ENCODE results near the gene ACER1. TPM values are rescaled to one million over a fixed set of nuclear protein-coding genes. Genes with fewer than 3 reads are reported as not detected.
"Not testable (repeated sequence)": the region's sequence is repeated elsewhere in the genome, so short reads cannot be mapped to it uniquely, and the experiment has no call there.

ACER1 gene
- total RNA-seq, 1 experiment from 2014 or later: not detected

DNA sequence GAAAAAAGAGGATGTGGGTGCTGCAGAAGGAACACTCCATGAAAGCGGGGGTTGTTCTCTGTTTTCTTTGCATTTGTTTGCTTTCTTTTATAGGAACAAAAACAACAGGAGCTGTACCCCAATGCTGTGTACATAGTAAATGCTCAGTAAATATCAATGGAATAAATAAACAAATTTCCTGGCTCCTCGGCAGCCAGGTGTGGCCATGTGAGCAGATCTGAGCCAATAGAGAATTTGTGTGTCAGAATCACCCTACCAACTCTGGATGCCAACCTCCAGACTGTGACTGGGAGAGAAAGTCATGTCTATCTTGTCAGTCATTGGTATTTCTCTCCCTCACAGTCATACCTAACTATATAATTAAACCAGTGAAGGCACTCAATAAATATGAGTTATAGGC, 17.3 kb upstream of the ACER1 start:
- H3K36me3 ChIP-seq (ENCODE audit: insufficient read depth, low read length): no peaks in the 10 kb centered on the region
- no peak overlapping the region for H2AFZ ChIP-seq (ENCODE audit: low read length)
- no peak for DNase-seq
- H4K20me1 ChIP-seq (ENCODE audit: insufficient read depth, low read depth, low read length): no peaks in the 10 kb centered on the region
- H3K9ac ChIP-seq (ENCODE audit: low read length): no peak overlapping the region
- H3K79me2 ChIP-seq (ENCODE audit: low read length): no peaks in the 10 kb centered on the region
- no peak overlapping the region for H3K4me3 ChIP-seq (ENCODE audit: low read length)
- H3K9me2 ChIP-seq (replicated peaks; ENCODE audit: insufficient read depth, low read length): no peaks in the 10 kb centered on the region
- H3K27ac ChIP-seq (ENCODE audit: low read length): no peak overlapping the region
- no peak overlapping the region for H3K4me2 ChIP-seq (ENCODE audit: low read depth, low read length, poor library complexity, severe bottlenecking)
- H3K9me3 ChIP-seq (ENCODE audit: low read length): no peaks in the 10 kb centered on the region
- H3K4me1 ChIP-seq (ENCODE audit: low read length): no peaks in the 10 kb centered on the region
- H3K27me3 ChIP-seq (ENCODE audit: low read length): no peaks in the 10 kb centered on the region

GRCh38 chr19:6349271-6349670, 15.9 kb upstream of the ACER1 start:
- not testable (repeated sequence) for H3K79me2 ChIP-seq (ENCODE audit: low read length); H3K9ac ChIP-seq (ENCODE audit: low read length); H3K4me2 ChIP-seq (ENCODE audit: low read depth, low read length, poor library complexity, severe bottlenecking); H2AFZ ChIP-seq (ENCODE audit: low read length); H3K27me3 ChIP-seq (ENCODE audit: low read length); DNase-seq; H3K4me1 ChIP-seq (ENCODE audit: low read length); H3K9me3 ChIP-seq (ENCODE audit: low read length); H3K9me2 ChIP-seq (replicated peaks; ENCODE audit: insufficient read depth, low read length); H3K36me3 ChIP-seq (ENCODE audit: insufficient read depth, low read length); H3K27ac ChIP-seq (ENCODE audit: low read length); H4K20me1 ChIP-seq (ENCODE audit: insufficient read depth, low read depth, low read length); H3K4me3 ChIP-seq (ENCODE audit: low read length)

DNA sequence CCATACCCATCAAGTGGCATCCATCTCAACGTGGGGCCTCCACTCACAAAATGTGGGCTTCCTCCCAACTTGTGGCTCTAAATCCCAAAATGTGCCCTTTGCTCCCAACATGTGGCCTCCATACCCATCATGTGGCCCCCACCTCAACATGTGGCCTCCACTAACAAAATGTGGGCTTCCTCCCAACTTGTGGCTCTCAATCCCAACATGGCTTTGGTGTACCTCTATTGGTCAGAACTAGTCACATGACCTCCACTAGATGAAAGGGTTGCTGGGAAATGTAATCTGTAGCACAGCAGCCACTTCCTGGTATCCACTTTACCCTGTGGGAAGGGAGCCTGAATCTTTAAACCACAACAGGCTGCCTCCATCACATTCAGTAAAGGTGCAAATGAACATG, 10.1 kb upstream of the ACER1 start:
- Histone ChIP-seq H3K27me3 (ENCODE audit: low read length) (no peaks in the 10 kb centered on the region), H3K9me3 (ENCODE audit: low read length) (peaks cover 4% of the 10 kb centered on the region; the same call in 1 of the 2 replicates), H3K4me1 (ENCODE audit: low read length) (no peaks in the 10 kb centered on the region), H3K9me2 (replicated peaks; ENCODE audit: insufficient read depth, low read length) (no peaks in the 10 kb centered on the region), H4K20me1 (ENCODE audit: insufficient read depth, low read depth, low read length) (no peaks in the 10 kb centered on the region), H3K9ac (ENCODE audit: low read length) (no peak overlapping the region), H3K36me3 (ENCODE audit: insufficient read depth, low read length) (no peaks in the 10 kb centered on the region), H2AFZ (ENCODE audit: low read length) (0 out of 2 replicates have a peak overlapping the region, but pooled peaks have one; percentile 56), H3K27ac (ENCODE audit: low read length) (no peak overlapping the region), H3K4me3 (ENCODE audit: low read length) (no peak overlapping the region), H3K4me2 (ENCODE audit: low read depth, low read length, poor library complexity, severe bottlenecking) (no peak overlapping the region), H3K79me2 (ENCODE audit: low read length) (no peaks in the 10 kb centered on the region)
- peak; percentile 65 for DNase-seq

DNA sequence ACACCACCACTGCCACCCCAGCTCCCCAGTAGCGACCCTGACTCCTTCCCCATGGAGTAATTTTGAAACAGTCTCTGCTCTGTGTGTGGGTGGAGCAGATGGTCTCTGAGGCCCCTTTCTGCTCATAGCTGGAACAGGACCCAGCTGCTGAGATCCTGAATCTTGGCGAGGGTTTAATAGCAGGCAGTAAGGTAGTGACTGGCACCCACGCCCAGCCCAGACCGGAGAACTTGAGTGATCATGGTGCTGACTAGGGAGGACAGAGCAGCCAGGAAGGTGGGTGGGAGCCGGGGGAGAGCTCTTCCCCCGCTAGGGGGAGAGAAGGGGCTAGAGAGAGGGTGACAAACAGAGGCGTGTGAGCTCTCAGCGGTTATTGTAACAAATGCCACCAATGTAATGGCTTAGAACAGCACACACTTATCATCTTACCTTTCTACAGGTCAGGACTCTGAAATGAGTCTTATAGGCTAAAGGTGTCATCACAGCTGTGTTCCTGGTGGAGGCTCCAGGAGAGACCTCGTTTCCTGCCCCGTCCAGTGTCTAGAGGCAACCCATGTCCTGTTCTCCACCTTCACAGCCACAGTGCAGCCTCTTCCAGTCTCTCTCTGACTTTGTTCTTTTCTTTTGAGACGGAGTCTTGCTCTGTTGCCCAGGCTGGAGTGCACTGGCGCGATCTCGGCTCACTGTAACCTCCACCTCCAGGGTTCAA, 7.2 kb upstream of the ACER1 start:
- H3K4me2 ChIP-seq (ENCODE audit: low read depth, low read length, poor library complexity, severe bottlenecking): no peak overlapping the region
- no peaks in the 10 kb centered on the region for H3K9me2 ChIP-seq (replicated peaks; ENCODE audit: insufficient read depth, low read length)
- H3K4me1 ChIP-seq (ENCODE audit: low read length): no peaks in the 10 kb centered on the region
- no peaks in the 10 kb centered on the region for H3K36me3 ChIP-seq (ENCODE audit: insufficient read depth, low read length)
- H3K27ac ChIP-seq (ENCODE audit: low read length): no peak overlapping the region
- peaks cover 4% of the 10 kb centered on the region; the same call in 1 of the 2 replicates for H3K9me3 ChIP-seq (ENCODE audit: low read length)
- DNase-seq: no peak
- H3K4me3 ChIP-seq (ENCODE audit: low read length): no peak overlapping the region
- H3K27me3 ChIP-seq (ENCODE audit: low read length): no peaks in the 10 kb centered on the region
- no peaks in the 10 kb centered on the region for H4K20me1 ChIP-seq (ENCODE audit: insufficient read depth, low read depth, low read length)
- H3K79me2 ChIP-seq (ENCODE audit: low read length): no peaks in the 10 kb centered on the region
- H2AFZ ChIP-seq (ENCODE audit: low read length): no peak overlapping the region
- no peak overlapping the region for H3K9ac ChIP-seq (ENCODE audit: low read length)

- Histone ChIP-seq H3K4me3 (ENCODE audit: low read length) (no peak overlapping the region), H3K36me3 (ENCODE audit: insufficient read depth, low read length) (no peaks in the 10 kb centered on the region), H3K4me2 (ENCODE audit: low read depth, low read length, poor library complexity, severe bottlenecking) (no peak overlapping the region), H3K9ac (ENCODE audit: low read length) (no peak overlapping the region), H3K27ac (ENCODE audit: low read length) (no peak overlapping the region), H3K9me2 (replicated peaks; ENCODE audit: insufficient read depth, low read length) (no peaks in the 10 kb centered on the region), H2AFZ (ENCODE audit: low read length) (no peak overlapping the region), H3K27me3 (ENCODE audit: low read length) (no peaks in the 10 kb centered on the region), H3K79me2 (ENCODE audit: low read length) (no peaks in the 10 kb centered on the region), H3K9me3 (ENCODE audit: low read length) (no peaks in the 10 kb centered on the region), H4K20me1 (ENCODE audit: insufficient read depth, low read depth, low read length) (no peaks in the 10 kb centered on the region), H3K4me1 (ENCODE audit: low read length) (no peaks in the 10 kb centered on the region)
- no peak for DNase-seq
These were observed 1.3 kb upstream of the ACER1 start for GRCh38 chr19:6334490-6335285.

- Histone ChIP-seq H3K27ac (ENCODE audit: low read length) (no peak overlapping the region), H3K27me3 (ENCODE audit: low read length) (no peaks in the 10 kb centered on the region), H3K4me1 (ENCODE audit: low read length) (no peaks in the 10 kb centered on the region), H4K20me1 (ENCODE audit: insufficient read depth, low read depth, low read length) (no peaks in the 10 kb centered on the region), H3K4me2 (ENCODE audit: low read depth, low read length, poor library complexity, severe bottlenecking) (no peak overlapping the region), H3K9me3 (ENCODE audit: low read length) (no peaks in the 10 kb centered on the region), H3K9ac (ENCODE audit: low read length) (no peak overlapping the region), H2AFZ (ENCODE audit: low read length) (no peak overlapping the region), H3K36me3 (ENCODE audit: insufficient read depth, low read length) (no peaks in the 10 kb centered on the region), H3K79me2 (ENCODE audit: low read length) (no peaks in the 10 kb centered on the region), H3K4me3 (ENCODE audit: low read length) (no peak overlapping the region), H3K9me2 (replicated peaks; ENCODE audit: insufficient read depth, low read length) (no peaks in the 10 kb centered on the region)
- DNase-seq: no peak
These were observed 6.6 kb downstream of the ACER1 start for GRCh38 chr19:6326815-6327214.

DNA sequence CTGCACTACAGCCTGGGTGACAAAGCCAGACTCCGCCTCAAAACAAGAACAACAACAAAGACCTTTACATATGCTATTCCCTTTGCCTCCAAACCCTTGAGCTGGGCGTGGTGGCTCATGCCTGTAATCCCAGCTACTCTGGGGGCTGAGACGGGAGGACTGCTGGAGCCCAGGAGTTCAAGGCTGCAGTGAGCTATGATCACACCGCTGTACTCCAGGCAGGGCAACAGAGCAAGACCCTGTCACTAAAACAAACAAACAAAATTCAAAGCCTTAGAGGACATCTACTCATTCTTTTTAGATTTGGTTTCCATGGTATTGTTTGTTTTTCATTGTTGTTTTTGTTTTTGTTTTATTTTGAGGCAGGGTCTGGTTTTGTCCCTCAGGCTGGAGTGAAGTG, 7.8 kb downstream of the ACER1 start:
- no peak overlapping the region for H3K27ac ChIP-seq (ENCODE audit: low read length)
- H3K9me3 ChIP-seq (ENCODE audit: low read length): no peaks in the 10 kb centered on the region
- no peak overlapping the region for H3K9ac ChIP-seq (ENCODE audit: low read length)
- no peaks in the 10 kb centered on the region for H3K4me1 ChIP-seq (ENCODE audit: low read length)
- no peak overlapping the region for H2AFZ ChIP-seq (ENCODE audit: low read length)
- H3K27me3 ChIP-seq (ENCODE audit: low read length): no peaks in the 10 kb centered on the region
- no peaks in the 10 kb centered on the region for H3K36me3 ChIP-seq (ENCODE audit: insufficient read depth, low read length)
- H3K9me2 ChIP-seq (replicated peaks; ENCODE audit: insufficient read depth, low read length): no peaks in the 10 kb centered on the region
- H3K79me2 ChIP-seq (ENCODE audit: low read length): no peaks in the 10 kb centered on the region
- no peak for DNase-seq
- H4K20me1 ChIP-seq (ENCODE audit: insufficient read depth, low read depth, low read length): no peaks in the 10 kb centered on the region
- no peak overlapping the region for H3K4me3 ChIP-seq (ENCODE audit: low read length)
- H3K4me2 ChIP-seq (ENCODE audit: low read depth, low read length, poor library complexity, severe bottlenecking): no peak overlapping the region

GRCh38 chr19:6324757-6325156, 8.7 kb downstream of the ACER1 start:
- no peak for DNase-seq
- Histone ChIP-seq H2AFZ (ENCODE audit: low read length) (no peak overlapping the region), H3K9me2 (replicated peaks; ENCODE audit: insufficient read depth, low read length) (no peaks in the 10 kb centered on the region), H3K9me3 (ENCODE audit: low read length) (no peaks in the 10 kb centered on the region), H3K9ac (ENCODE audit: low read length) (no peak overlapping the region), H3K4me2 (ENCODE audit: low read depth, low read length, poor library complexity, severe bottlenecking) (no peak overlapping the region), H3K27me3 (ENCODE audit: low read length) (no peaks in the 10 kb centered on the region), H3K4me3 (ENCODE audit: low read length) (no peak overlapping the region), H3K27ac (ENCODE audit: low read length) (no peak overlapping the region), H3K79me2 (ENCODE audit: low read length) (no peaks in the 10 kb centered on the region), H4K20me1 (ENCODE audit: insufficient read depth, low read depth, low read length) (no peaks in the 10 kb centered on the region), H3K36me3 (ENCODE audit: insufficient read depth, low read length) (no peaks in the 10 kb centered on the region), H3K4me1 (ENCODE audit: low read length) (no peaks in the 10 kb centered on the region)

Data from Karpas-422 (cell line).